Mesendoderm (in vitro differentiated cells): ENCODE results near the gene GPR173.

Experiments used
- DNase-seq: peaks from one replicate; pipeline ENCODE4 v3.0.0; 2013
- H2AK5ac ChIP-seq: 2 replicates; pipeline ENCODE4 v1.6.1; 2013; ENCODE audit warnings: low read length, inconsistent platforms
- H2BK120ac ChIP-seq: 2 replicates; pipeline ENCODE4 v1.6.1; 2013; ENCODE audit warnings: low read depth, mild to moderate bottlenecking, low read length, moderate library complexity, mixed read lengths
- H2BK15ac ChIP-seq: replicated peaks from 2 replicates; pipeline ENCODE4 v1.6.1; 2013; ENCODE audit warnings: low read depth, mild to moderate bottlenecking, moderate library complexity
- H2BK5ac ChIP-seq: 2 replicates; pipeline ENCODE4 v1.6.1; 2013; ENCODE audit warnings: low read length, inconsistent platforms
- H3K18ac ChIP-seq: 2 replicates; pipeline ENCODE4 v1.6.1; 2013; ENCODE audit warnings: mild to moderate bottlenecking, low read length, mixed read lengths
- H3K23ac ChIP-seq: one replicate; pipeline ENCODE4 v1.6.1; 2013; ENCODE audit warnings: low read length
- H3K27ac ChIP-seq: 2 replicates; pipeline ENCODE4 v1.5.1; 2013; ENCODE audit warnings: low read depth, mild to moderate bottlenecking, inconsistent platforms, low read length, moderate library complexity
- H3K27me3 ChIP-seq: 2 replicates; pipeline ENCODE4 v1.6.1; 2013; ENCODE audit warnings: low read length, control low read depth, mild to moderate bottlenecking, inconsistent platforms; ENCODE audit not compliant: insufficient read depth, poor library complexity
- H3K36me3 ChIP-seq: 2 replicates; pipeline ENCODE4 v1.6.1; 2013; ENCODE audit warnings: low read length, inconsistent platforms; ENCODE audit not compliant: control insufficient read depth, insufficient read depth
- H3K4ac ChIP-seq: one replicate; pipeline ENCODE4 v1.6.1; 2013; ENCODE audit warnings: low read depth, mild to moderate bottlenecking, low read length, moderate library complexity
- H3K4me1 ChIP-seq: 2 replicates; pipeline ENCODE4 v1.6.1; 2013; ENCODE audit warnings: low read depth, low read length, inconsistent platforms; ENCODE audit not compliant: control insufficient read depth
- H3K4me2 ChIP-seq: 2 replicates; pipeline ENCODE4 v1.6.1; 2013; ENCODE audit warnings: low read length
- H3K4me3 ChIP-seq: 2 replicates; pipeline ENCODE4 v1.5.1; 2013; ENCODE audit warnings: mild to moderate bottlenecking, low read length
- H3K56ac ChIP-seq: one replicate; pipeline ENCODE4 v1.6.1; 2013; ENCODE audit warnings: low read length
- H3K79me1 ChIP-seq: 2 replicates; pipeline ENCODE4 v1.6.1; 2013; ENCODE audit warnings: low read length, inconsistent platforms
- H3K79me2 ChIP-seq: 2 replicates; pipeline ENCODE4 v1.6.1; 2013; ENCODE audit warnings: mild to moderate bottlenecking, low read length; ENCODE audit not compliant: control insufficient read depth, insufficient read depth
- H3K9ac ChIP-seq: 2 replicates; pipeline ENCODE4 v1.6.1; 2013; ENCODE audit warnings: low read length, inconsistent platforms
- H4K5ac ChIP-seq: one replicate; pipeline ENCODE4 v1.6.1; 2013; ENCODE audit warnings: low read length
- H4K8ac ChIP-seq: one replicate; pipeline ENCODE4 v1.6.1; 2013; ENCODE audit warnings: low read depth, mild to moderate bottlenecking, control low read depth, low read length, moderate library complexity
- WGBS: extraction: QIAGEN DNeasy Blood & Tissue Kit; methylation state at CpG from one replicate; pipeline ENCODE4 v1.1.7; 2013; ENCODE audit warnings: low lambda C conversion rate, missing lambda C conversion rate; ENCODE audit not compliant: insufficient coverage; ENCODE audit errors: extremely low coverage; 5-methylcytosine and 5-hydroxymethylcytosine counted together

GPR173 gene

GRCh38 chrX:53028678-53029077 is 19.9 kb upstream of the GPR173 start:
- H3K79me1 ChIP-seq: no peaks in the 10 kb centered on the region

GRCh38 chrX:53031380-53031779 is 17.2 kb upstream of the GPR173 start:
- Histone ChIP-seq H3K27ac (no peak overlapping the region), H3K9ac (no peak overlapping the region), H3K36me3 (no peaks in the 10 kb centered on the region), H3K79me1 (no peaks in the 10 kb centered on the region), H3K4me2 (no peak overlapping the region), H3K18ac (no peak overlapping the region), H4K5ac (no peak overlapping the region), H3K4me1 (no peaks in the 10 kb centered on the region), H2BK15ac (no peak overlapping the region), H2AK5ac (no peak overlapping the region), H3K56ac (no peak overlapping the region), H3K4ac (no peak overlapping the region), H3K79me2 (no peaks in the 10 kb centered on the region), H2BK5ac (no peak overlapping the region), H3K27me3 (no peaks in the 10 kb centered on the region), H3K4me3 (no peak overlapping the region), H4K8ac (no peak overlapping the region), H3K23ac (no peak overlapping the region), H2BK120ac (no peak overlapping the region)
- no peak for DNase-seq
- WGBS: no CpG with 5 or more reads among the region's 4 CpGs

More at GRCh38 chrX:53028678-53029077, 19.9 kb upstream of the GPR173 start:
- H3K4me3 ChIP-seq: no peak overlapping the region
- no peak overlapping the region for H3K23ac ChIP-seq
- no peaks in the 10 kb centered on the region for H3K36me3 ChIP-seq
- H2BK5ac ChIP-seq: no peak overlapping the region
- no peak overlapping the region for H3K18ac ChIP-seq
- no peak for DNase-seq
- no peak overlapping the region for H4K8ac ChIP-seq
- no peak overlapping the region for H3K9ac ChIP-seq
- no peak overlapping the region for H4K5ac ChIP-seq
- H3K79me2 ChIP-seq: no peaks in the 10 kb centered on the region
- H3K27ac ChIP-seq: no peak overlapping the region
- H2BK120ac ChIP-seq: no peak overlapping the region
- H3K27me3 ChIP-seq: no peaks in the 10 kb centered on the region
- no CpG with 5 or more reads among the region's 1 CpG for WGBS
- no peak overlapping the region for H2BK15ac ChIP-seq
- no peak overlapping the region for H3K56ac ChIP-seq
- no peak overlapping the region for H3K4ac ChIP-seq
- H3K4me2 ChIP-seq: no peak overlapping the region
- H3K4me1 ChIP-seq: no peaks in the 10 kb centered on the region
- H2AK5ac ChIP-seq: no peak overlapping the region

- H3K27me3 ChIP-seq: no peaks in the 10 kb centered on the region
- no peak overlapping the region for H3K4me3 ChIP-seq
- H3K36me3 ChIP-seq: no peaks in the 10 kb centered on the region
- H2BK15ac ChIP-seq: no peak overlapping the region
- no peak overlapping the region for H3K23ac ChIP-seq
- no peak overlapping the region for H4K8ac ChIP-seq
- no peaks in the 10 kb centered on the region for H3K79me2 ChIP-seq
- no peak for DNase-seq
- H3K4ac ChIP-seq: no peak overlapping the region
- H4K5ac ChIP-seq: no peak overlapping the region
- H3K27ac ChIP-seq: no peak overlapping the region
- H3K79me1 ChIP-seq: no peaks in the 10 kb centered on the region
- no peak overlapping the region for H3K9ac ChIP-seq
- H2AK5ac ChIP-seq: no peak overlapping the region
- no peaks in the 10 kb centered on the region for H3K4me1 ChIP-seq
- H2BK120ac ChIP-seq: no peak overlapping the region
- no peak overlapping the region for H3K56ac ChIP-seq
- WGBS: no CpG with 5 or more reads among the region's 5 CpGs
- no peak overlapping the region for H3K4me2 ChIP-seq
- no peak overlapping the region for H3K18ac ChIP-seq
- H2BK5ac ChIP-seq: no peak overlapping the region
Measured at GRCh38 chrX:53036149-53036548, 12.4 kb upstream of the GPR173 start.

GRCh38 chrX:53039236-53039635 is 9.4 kb upstream of the GPR173 start:
- H3K18ac ChIP-seq: no peak overlapping the region
- no peak overlapping the region for H4K8ac ChIP-seq
- no peak overlapping the region for H4K5ac ChIP-seq
- no peak overlapping the region for H2BK120ac ChIP-seq
- H3K4me1 ChIP-seq: no peaks in the 10 kb centered on the region
- no peak overlapping the region for H3K4me3 ChIP-seq
- H3K4ac ChIP-seq: no peak overlapping the region
- no peak overlapping the region for H3K9ac ChIP-seq
- no CpG with 5 or more reads among the region's 4 CpGs for WGBS
- H2BK15ac ChIP-seq: no peak overlapping the region
- no peak overlapping the region for H3K56ac ChIP-seq
- no peak for DNase-seq
- H3K27ac ChIP-seq: no peak overlapping the region
- no peaks in the 10 kb centered on the region for H3K79me1 ChIP-seq
- H3K4me2 ChIP-seq: no peak overlapping the region
- no peaks in the 10 kb centered on the region for H3K79me2 ChIP-seq
- no peak overlapping the region for H2AK5ac ChIP-seq
- H3K23ac ChIP-seq: no peak overlapping the region
- no peaks in the 10 kb centered on the region for H3K27me3 ChIP-seq
- H2BK5ac ChIP-seq: no peak overlapping the region
- no peaks in the 10 kb centered on the region for H3K36me3 ChIP-seq

GRCh38 chrX:53044995-53045394 is 3.6 kb upstream of the GPR173 start:
- Histone ChIP-seq H3K4ac (no peak overlapping the region), H3K56ac (no peak overlapping the region), H3K9ac (no peak overlapping the region), H4K8ac (no peak overlapping the region), H3K4me1 (no peaks in the 10 kb centered on the region), H2AK5ac (no peak overlapping the region), H3K4me3 (no peak overlapping the region), H3K18ac (no peak overlapping the region), H2BK5ac (no peak overlapping the region), H3K27ac (no peak overlapping the region), H2BK15ac (no peak overlapping the region), H3K36me3 (no peaks in the 10 kb centered on the region), H3K23ac (no peak overlapping the region), H3K4me2 (no peak overlapping the region), H3K79me1 (no peaks in the 10 kb centered on the region), H3K79me2 (no peaks in the 10 kb centered on the region), H3K27me3 (no peaks in the 10 kb centered on the region), H4K5ac (no peak overlapping the region), H2BK120ac (no peak overlapping the region)
- no peak for DNase-seq
- no CpG with 5 or more reads among the region's 5 CpGs for WGBS

- Histone ChIP-seq H2BK15ac (no peak overlapping the region), H2BK5ac (no peak overlapping the region), H3K4me3 (no peak overlapping the region), H3K4ac (no peak overlapping the region), H4K8ac (no peak overlapping the region), H3K9ac (no peak overlapping the region), H3K79me2 (peaks cover 2% of the 10 kb centered on the region), H3K36me3 (no peaks in the 10 kb centered on the region), H3K18ac (no peak overlapping the region), H3K4me1 (no peaks in the 10 kb centered on the region), H3K4me2 (no peak overlapping the region), H3K27me3 (no peaks in the 10 kb centered on the region), H3K79me1 (no peaks in the 10 kb centered on the region), H2AK5ac (no peak overlapping the region), H3K23ac (no peak overlapping the region), H3K27ac (no peak overlapping the region), H2BK120ac (no peak overlapping the region), H3K56ac (no peak overlapping the region), H4K5ac (no peak overlapping the region)
- no CpG with 5 or more reads among the region's 6 CpGs for WGBS
- DNase-seq: no peak
Measured at GRCh38 chrX:53047228-53047627, 1.4 kb upstream of the GPR173 start.
